Kidney (tissue), 14 donors: Measurements from ENCODE around the gene ID3. TPM values are rescaled to one million over a fixed set of nuclear protein-coding genes. Genes with fewer than 3 reads are reported as not detected.

Source experiments
- DNase-seq, 5 donors: peaks; one replicate each; pipeline ENCODE4 v3.0.0-alpha.2; 2013 to 2020
- FAIRE-seq: peaks from 2 replicates; lab custom pipeline; 2012; peaks lifted over from hg19 to GRCh38; lab: Jason Lieb, UNC
- H3K27ac ChIP-seq, 2 donors: one replicate each; pipeline ENCODE4 v1.7.0; 2013; ENCODE audit warnings: low read depth in 2 of 2, low read length in 2 of 2, inconsistent platforms in 1 of 2
- H3K27me3 ChIP-seq: one replicate; pipeline ENCODE4 v1.7.1; 2013; ENCODE audit warnings: low read length, inconsistent platforms; ENCODE audit not compliant: control insufficient read depth, insufficient read depth
- H3K36me3 ChIP-seq, 3 donors: one replicate each; pipeline versions ENCODE4 v1.7.0 to v1.7.1; 2013; ENCODE audit warnings: low read length in 3 of 3, control low read depth in 1 of 3, inconsistent platforms in 1 of 3; ENCODE audit not compliant: insufficient read depth in 3 of 3, control insufficient read depth in 2 of 3
- H3K4me1 ChIP-seq, 3 donors: one replicate each; pipeline versions ENCODE4 v1.7.0 to v1.7.1; 2013; ENCODE audit warnings: low read length in 3 of 3, inconsistent platforms in 1 of 3, low read depth in 1 of 3; ENCODE audit not compliant: control insufficient read depth in 2 of 3, insufficient read depth in 2 of 3
- H3K4me3 ChIP-seq, 3 donors: one replicate each; pipeline versions ENCODE4 v1.7.0 to v1.8.1; 2013; ENCODE audit warnings: low read length in 3 of 3, control low read depth in 1 of 3, inconsistent platforms in 1 of 3
- H3K9ac ChIP-seq, 3 donors: one replicate each; pipeline versions ENCODE4 v1.7.0 to v1.7.1; 2013; ENCODE audit warnings: low read length in 3 of 3, control low read depth in 1 of 3, inconsistent platforms in 1 of 3
- H3K9me3 ChIP-seq, 3 donors: one replicate each; pipeline versions ENCODE4 v1.7.0 to v1.7.1; 2013; ENCODE audit warnings: low read length in 3 of 3, control low read depth in 1 of 3, inconsistent platforms in 1 of 3; ENCODE audit not compliant: control insufficient read depth in 2 of 3, insufficient read depth in 1 of 3
- intact Hi-C: fragments of 100-400 bp; cut with DNase I; formaldehyde crosslinking; loops from one replicate; pipeline ENCODE4 v1.11.1; 2022
- polyA plus RNA-seq: library from polyadenylated mRNA; stranded (reverse); fragments of 350-450 nt; fragmentation: Illumina TruSeq; extraction: RNeasy Lipid Tissue Mini Kit (QIAGEN cat#74804); gene quantifications from one replicate; pipeline ENCODE4 v1.2.3, GENCODE V29; 2014; ENCODE audit warnings: low read depth, low replicate concordance; ENCODE audit not compliant: insufficient read depth
- total RNA-seq: library from RNA; stranded (reverse); fragmentation: NEBNext Ultra II Directional; extraction: Animal tissue kit (Norgen Biotek cat#: 25700); gene quantifications from one replicate; pipeline ENCODE4 v1.2.1, GENCODE V29; 2021
- TF ChIP-seq, protein P1 (sequence below): IDR thresholded peaks from 3 replicates; pipeline ENCODE4 v1.5.1; 2012; ENCODE audit warnings: mild to moderate bottlenecking, moderate library complexity, borderline replicate concordance; ENCODE audit not compliant: insufficient read depth; ENCODE audit errors: extremely low read depth
- donor health status: control.
- donor health status: control.
- donor health status: control.
- donor health status: control.
- donor health status: control.
- donor health status: DM: yes; HTN: yes; CAD: no.
- donor health status: Normal renal cell carcinoma (clear cell type).

ID3 gene
- total and polyA plus RNA-seq, 2 donors from 2014 or later: 97.8 to 157 TPM

DNA sequence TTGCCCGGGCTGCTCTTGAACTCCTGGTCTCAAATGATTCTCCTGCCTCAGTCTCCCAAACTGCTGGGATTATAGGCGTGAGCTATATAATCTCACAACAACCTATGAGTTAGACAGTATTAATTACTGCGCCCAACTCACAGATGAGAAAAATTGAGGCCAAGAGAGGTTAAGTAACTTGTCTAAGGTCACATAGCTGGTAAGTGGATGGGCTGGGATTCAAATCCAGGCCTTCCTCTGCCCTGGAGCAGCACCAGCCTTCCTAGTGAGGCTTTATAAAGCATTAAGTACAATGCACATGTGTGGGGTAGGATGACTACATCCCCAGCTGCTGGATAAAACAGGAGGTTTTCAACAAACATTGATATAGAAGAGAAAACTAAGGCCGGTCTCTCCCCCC lies 43.4 kb downstream of the ID3 start:
- Histone ChIP-seq H3K27ac (no peak overlapping the region), H3K36me3 (no peaks in the 10 kb centered on the region), H3K4me1 (no peaks in the 10 kb centered on the region), H3K9me3 (no peaks in the 10 kb centered on the region), H3K4me3 (no peak overlapping the region), H3K9ac (no peak overlapping the region), H3K27me3 (no peaks in the 10 kb centered on the region)
- intact Hi-C loops: no loop called here
- DNase-seq (no peak), FAIRE-seq (no peak)
- TF ChIP-seq, protein P1, sequence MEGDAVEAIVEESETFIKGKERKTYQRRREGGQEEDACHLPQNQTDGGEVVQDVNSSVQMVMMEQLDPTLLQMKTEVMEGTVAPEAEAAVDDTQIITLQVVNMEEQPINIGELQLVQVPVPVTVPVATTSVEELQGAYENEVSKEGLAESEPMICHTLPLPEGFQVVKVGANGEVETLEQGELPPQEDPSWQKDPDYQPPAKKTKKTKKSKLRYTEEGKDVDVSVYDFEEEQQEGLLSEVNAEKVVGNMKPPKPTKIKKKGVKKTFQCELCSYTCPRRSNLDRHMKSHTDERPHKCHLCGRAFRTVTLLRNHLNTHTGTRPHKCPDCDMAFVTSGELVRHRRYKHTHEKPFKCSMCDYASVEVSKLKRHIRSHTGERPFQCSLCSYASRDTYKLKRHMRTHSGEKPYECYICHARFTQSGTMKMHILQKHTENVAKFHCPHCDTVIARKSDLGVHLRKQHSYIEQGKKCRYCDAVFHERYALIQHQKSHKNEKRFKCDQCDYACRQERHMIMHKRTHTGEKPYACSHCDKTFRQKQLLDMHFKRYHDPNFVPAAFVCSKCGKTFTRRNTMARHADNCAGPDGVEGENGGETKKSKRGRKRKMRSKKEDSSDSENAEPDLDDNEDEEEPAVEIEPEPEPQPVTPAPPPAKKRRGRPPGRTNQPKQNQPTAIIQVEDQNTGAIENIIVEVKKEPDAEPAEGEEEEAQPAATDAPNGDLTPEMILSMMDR: no peak

DNA sequence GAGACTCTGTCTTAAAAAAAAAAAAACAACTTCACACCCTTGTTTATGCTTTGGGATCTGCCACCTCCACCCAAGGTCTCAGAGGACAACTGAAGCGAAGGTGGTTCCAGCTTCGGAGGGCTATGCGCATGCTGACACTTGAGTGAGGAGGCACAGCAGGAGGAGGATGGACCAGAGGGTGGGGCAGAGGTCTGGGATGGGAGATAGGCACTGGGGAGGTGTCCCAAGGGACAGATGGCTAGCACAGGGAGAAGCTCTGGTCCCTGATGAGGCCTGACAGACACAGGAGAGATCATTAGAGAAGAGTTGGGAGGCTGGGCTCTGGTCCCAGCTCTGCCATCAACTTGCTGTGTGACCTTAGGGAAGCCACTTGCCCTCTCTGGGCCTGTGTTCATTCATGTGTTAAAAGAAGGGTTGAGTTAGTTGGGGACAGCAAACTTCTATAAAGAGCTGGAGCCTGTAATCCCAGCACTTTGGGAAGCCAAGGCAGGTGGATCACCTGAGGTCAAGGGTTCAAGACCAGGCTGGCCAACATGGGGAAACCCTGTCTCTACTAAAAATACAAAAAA lies 45.1 kb downstream of the ID3 start:
- no peaks in the 10 kb centered on the region for H3K36me3 ChIP-seq
- no peaks in the 10 kb centered on the region for H3K27me3 ChIP-seq
- intact Hi-C loops: no loop called here
- FAIRE-seq (no peak), DNase-seq (no peak)
- H3K4me3 ChIP-seq: no peak overlapping the region
- no peaks in the 10 kb centered on the region for H3K9me3 ChIP-seq
- H3K4me1 ChIP-seq: no peaks in the 10 kb centered on the region
- TF ChIP-seq, protein P1: no peak
- H3K9ac ChIP-seq: no peak overlapping the region
- H3K27ac ChIP-seq: no peak overlapping the region

DNA sequence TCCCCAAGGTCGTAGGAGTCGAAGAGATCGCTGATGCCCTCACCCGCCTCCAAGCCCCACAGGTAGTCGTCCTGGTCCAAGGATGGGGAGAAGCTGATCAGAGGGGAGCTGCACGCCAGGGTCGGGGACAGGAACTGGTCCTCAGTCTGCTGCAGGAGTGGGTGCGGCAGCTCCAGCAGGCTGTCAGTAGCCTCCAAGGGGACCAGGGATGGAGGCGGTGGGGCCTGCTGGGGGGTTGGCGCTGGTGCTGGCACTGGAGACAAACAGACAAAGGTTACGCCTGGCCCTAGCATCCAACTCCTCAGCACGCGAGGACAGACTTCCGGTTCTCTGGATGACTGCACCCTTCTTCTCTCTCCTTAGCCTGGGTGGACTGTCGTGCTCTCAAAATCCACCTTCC lies 49.4 kb downstream of the ID3 start:
- DNase-seq (no peak), FAIRE-seq (no peak)
- H3K4me3 ChIP-seq: no peak overlapping the region
- no peak overlapping the region for H3K9ac ChIP-seq
- no peaks in the 10 kb centered on the region for H3K27me3 ChIP-seq
- no peaks in the 10 kb centered on the region for H3K36me3 ChIP-seq
- H3K9me3 ChIP-seq: no peaks in the 10 kb centered on the region
- TF ChIP-seq, protein P1: no peak
- intact Hi-C loops: no loop called here
- no peaks in the 10 kb centered on the region for H3K4me1 ChIP-seq
- H3K27ac ChIP-seq: no peak overlapping the region

Other genes starting within 250 kb of the ID3 start
- 126 TPM for gene HNRNPR, start 215.2 kb downstream of the ID3 start, total RNA-seq
- gene HNRNPR, start 215.2 kb downstream of the ID3 start, polyA plus RNA-seq: 45.3 TPM
- 19.8 TPM for gene ZNF436, start 189.7 kb downstream of the ID3 start, total RNA-seq
- 4.6 TPM for gene ZNF436, start 189.7 kb downstream of the ID3 start, polyA plus RNA-seq
- 46.3 TPM for gene TCEA3, start 134.8 kb downstream of the ID3 start, total RNA-seq
- 93.2 TPM for gene TCEA3, start 134.8 kb downstream of the ID3 start, polyA plus RNA-seq
- gene ASAP3, start 75.3 kb downstream of the ID3 start, total RNA-seq: 37.8 TPM
- gene ASAP3, start 75.3 kb downstream of the ID3 start, polyA plus RNA-seq: 29.9 TPM
- gene E2F2, start 28.3 kb downstream of the ID3 start, total RNA-seq: 0.50 TPM
- gene E2F2, start 28.3 kb downstream of the ID3 start, polyA plus RNA-seq: not detected
- gene RPL11, start 132.3 kb upstream of the ID3 start, total RNA-seq: 829 TPM
- 2,056 TPM for gene RPL11, start 132.3 kb upstream of the ID3 start, polyA plus RNA-seq
- 39.1 TPM for gene ELOA, start 184.0 kb upstream of the ID3 start, total RNA-seq
- gene ELOA, start 184.0 kb upstream of the ID3 start, polyA plus RNA-seq: 13.7 TPM
- 40.4 TPM for gene PITHD1, start 218.9 kb upstream of the ID3 start, total RNA-seq
- gene PITHD1, start 218.9 kb upstream of the ID3 start, polyA plus RNA-seq: 57.7 TPM
- 71.3 TPM for gene LYPLA2, start 231.6 kb upstream of the ID3 start, total RNA-seq
- 133 TPM for gene LYPLA2, start 231.6 kb upstream of the ID3 start, polyA plus RNA-seq
- gene GALE, start 241.3 kb upstream of the ID3 start, total RNA-seq: 68.1 TPM
- 73.7 TPM for gene GALE, start 241.3 kb upstream of the ID3 start, polyA plus RNA-seq